Hepatocyte (in vitro differentiated cells): ENCODE data around the gene NAV2. TPM values are rescaled to one million over a fixed set of nuclear protein-coding genes. Genes with fewer than 3 reads are reported as not detected.

Source experiments
- DNase-seq: peaks from one replicate; pipeline ENCODE4 v3.0.0-alpha.2; 2016; ENCODE audit warnings: low spot score
- H2AFZ ChIP-seq: fragments of 200-600 bp; sonication (generic); 2 replicates; pipeline ENCODE4 v1.6.0; 2016; ENCODE audit warnings: antibody characterized with exemption, mild to moderate bottlenecking
- H3K27ac ChIP-seq: fragments of 200-600 bp; sonication (generic); 2 replicates; pipeline ENCODE4 v1.5.1; 2016; ENCODE audit warnings: mild to moderate bottlenecking
- H3K27me3 ChIP-seq: fragments of 200-600 bp; sonication (generic); 2 replicates; pipeline ENCODE4 v1.6.1; 2016
- H3K36me3 ChIP-seq: fragments of 200-600 bp; sonication (generic); replicated peaks from 2 replicates; pipeline ENCODE4 v1.5.1; 2016; ENCODE audit warnings: low read depth; ENCODE audit not compliant: insufficient read depth
- H3K4me1 ChIP-seq: fragments of 200-600 bp; sonication (generic); 2 replicates; pipeline ENCODE4 v1.5.1; 2016; ENCODE audit warnings: mild to moderate bottlenecking, moderate library complexity; ENCODE audit not compliant: insufficient read depth
- H3K4me2 ChIP-seq: fragments of 200-600 bp; sonication (generic); 2 replicates; pipeline ENCODE4 v1.6.0; 2016
- H3K4me3 ChIP-seq: fragments of 200-600 bp; sonication (generic); 2 replicates; pipeline ENCODE4 v1.5.1; 2016; ENCODE audit warnings: mild to moderate bottlenecking
- H3K79me2 ChIP-seq: fragments of 200-600 bp; sonication (generic); 2 replicates; pipeline ENCODE4 v1.6.0; 2017; ENCODE audit warnings: mild to moderate bottlenecking
- H3K9me2 ChIP-seq: fragments of 200-600 bp; sonication (generic); replicated peaks from 2 replicates; pipeline ENCODE4 v1.6.0; 2017; ENCODE audit warnings: mild to moderate bottlenecking; ENCODE audit not compliant: insufficient read depth
- H3K9me3 ChIP-seq: fragments of 200-600 bp; sonication (generic); 2 replicates; pipeline ENCODE4 v1.5.1; 2016; ENCODE audit warnings: low read depth, mild to moderate bottlenecking
- H4K20me1 ChIP-seq: fragments of 200-600 bp; sonication (generic); 2 replicates; pipeline ENCODE4 v1.6.0; 2016; ENCODE audit warnings: mild to moderate bottlenecking; ENCODE audit not compliant: insufficient read depth, poor library complexity, severe bottlenecking
- EZH2 ChIP-seq: fragments of 200-600 bp; sonication (generic); IDR thresholded peaks from 2 replicates; pipeline ENCODE4 v1.6.1; 2016; ENCODE audit warnings: antibody characterized with exemption, mild to moderate bottlenecking, borderline replicate concordance
- EZH2phosphoT487 ChIP-seq: fragments of 200-600 bp; sonication (generic); IDR thresholded peaks from one replicate; pipeline ENCODE4 v1.6.1; 2018; ENCODE audit warnings: antibody characterized with exemption, mild to moderate bottlenecking, low read depth, moderate library complexity; ENCODE audit not compliant: unreplicated experiment, severe bottlenecking
- WGBS: methylation state at CpG from one replicate; pipeline ENCODE4 v1.1.6; 2016; ENCODE audit warnings: low lambda C conversion rate; ENCODE audit errors: missing lambda C conversion rate; 5-methylcytosine and 5-hydroxymethylcytosine counted together
- polyA plus RNA-seq: library from polyadenylated mRNA; unstranded; fragments of >200 nt; fragmentation: Nextera tagmentation; extraction: Ambion mirVana; gene quantifications from 2 replicates; pipeline ENCODE4 v1.2.1, GENCODE V29; 2016
- total RNA-seq: library from RNA; depleted of rRNA; stranded (reverse); fragments of >200 nt; gene quantifications from 2 replicates; pipeline ENCODE4 v1.2.3, GENCODE V29; 2014
- TF ChIP-seq, protein P1 (sequence below): fragments of 200-600 bp; sonication (generic); IDR thresholded peaks from 2 replicates; pipeline ENCODE4 v1.5.1; 2016; ENCODE audit warnings: antibody characterized with exemption, mild to moderate bottlenecking; ENCODE audit not compliant: poor library complexity

NAV2 gene
- total and polyA plus RNA-seq, 2 experiments from 2014 or later, result 23.7 to 30.8 TPM

- no peaks in the 10 kb centered on the region for H3K79me2 ChIP-seq
- H2AFZ ChIP-seq, result no peak overlapping the region
- H3K27ac ChIP-seq, result peak overlapping the region; percentile 80
- TF ChIP-seq, protein P1, sequence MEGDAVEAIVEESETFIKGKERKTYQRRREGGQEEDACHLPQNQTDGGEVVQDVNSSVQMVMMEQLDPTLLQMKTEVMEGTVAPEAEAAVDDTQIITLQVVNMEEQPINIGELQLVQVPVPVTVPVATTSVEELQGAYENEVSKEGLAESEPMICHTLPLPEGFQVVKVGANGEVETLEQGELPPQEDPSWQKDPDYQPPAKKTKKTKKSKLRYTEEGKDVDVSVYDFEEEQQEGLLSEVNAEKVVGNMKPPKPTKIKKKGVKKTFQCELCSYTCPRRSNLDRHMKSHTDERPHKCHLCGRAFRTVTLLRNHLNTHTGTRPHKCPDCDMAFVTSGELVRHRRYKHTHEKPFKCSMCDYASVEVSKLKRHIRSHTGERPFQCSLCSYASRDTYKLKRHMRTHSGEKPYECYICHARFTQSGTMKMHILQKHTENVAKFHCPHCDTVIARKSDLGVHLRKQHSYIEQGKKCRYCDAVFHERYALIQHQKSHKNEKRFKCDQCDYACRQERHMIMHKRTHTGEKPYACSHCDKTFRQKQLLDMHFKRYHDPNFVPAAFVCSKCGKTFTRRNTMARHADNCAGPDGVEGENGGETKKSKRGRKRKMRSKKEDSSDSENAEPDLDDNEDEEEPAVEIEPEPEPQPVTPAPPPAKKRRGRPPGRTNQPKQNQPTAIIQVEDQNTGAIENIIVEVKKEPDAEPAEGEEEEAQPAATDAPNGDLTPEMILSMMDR, result no peak
- TF ChIP-seq EZH2phosphoT487, result no peak
- no peak for TF ChIP-seq EZH2
- no peak overlapping the region for H3K4me3 ChIP-seq
- no peak for DNase-seq
- H3K4me1 ChIP-seq, result peaks cover 13% of the 10 kb centered on the region
- 78% methylated on average over 3 of the region's 3 CpGs for WGBS
- no peak overlapping the region for H3K4me2 ChIP-seq
- no peaks in the 10 kb centered on the region for H3K9me2 ChIP-seq
- no peaks in the 10 kb centered on the region for H3K27me3 ChIP-seq
- H3K9me3 ChIP-seq, result no peaks in the 10 kb centered on the region
- no peaks in the 10 kb centered on the region for H3K36me3 ChIP-seq
- H4K20me1 ChIP-seq, result no peaks in the 10 kb centered on the region
Observed at GRCh38 chr11:20089367-20089766, 376.7 kb downstream of the NAV2 start.

DNA sequence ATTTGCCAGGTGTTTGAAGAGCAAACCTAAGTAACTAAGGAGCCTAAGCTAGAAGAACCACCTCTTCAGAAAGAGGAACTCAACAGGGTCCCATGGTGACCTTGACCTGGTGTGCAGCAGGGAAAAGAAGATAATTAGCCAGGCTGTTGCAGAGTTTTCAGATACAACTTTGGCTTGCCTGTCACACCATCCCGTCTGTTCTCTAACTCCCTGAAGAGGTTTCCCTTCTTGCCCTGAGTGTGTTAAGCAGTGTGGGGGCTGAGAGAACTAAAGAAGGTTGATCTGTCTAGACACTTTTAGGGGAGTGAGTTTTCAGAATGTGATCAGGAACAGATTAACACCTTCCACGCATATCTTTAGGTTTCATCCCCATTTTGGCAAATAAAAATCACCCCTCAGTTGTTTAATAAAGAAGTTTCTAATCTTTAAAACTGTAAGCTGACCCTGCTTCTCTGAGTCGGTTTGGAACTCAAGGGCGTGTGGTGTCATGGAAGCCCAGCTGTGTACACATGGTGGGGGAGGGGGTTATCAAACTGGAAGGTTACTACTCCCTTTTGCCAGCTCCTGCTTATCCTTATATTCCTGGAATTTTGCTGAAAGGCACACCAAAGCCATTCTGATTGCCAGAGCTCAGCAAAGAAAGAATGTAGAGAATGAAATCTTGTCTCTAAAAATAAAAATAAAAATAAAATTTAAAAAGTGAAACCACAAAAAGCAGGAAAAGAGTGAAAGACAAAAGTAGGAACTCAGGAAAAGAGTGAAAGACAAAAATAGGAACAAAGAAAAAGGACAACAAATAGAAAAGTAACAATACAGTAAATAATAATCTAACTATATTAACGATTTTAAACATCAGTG lies 377.4 kb downstream of the NAV2 start:
- Histone ChIP-seq H2AFZ (no peak overlapping the region), H3K4me1 (peaks cover 13% of the 10 kb centered on the region), H3K9me2 (no peaks in the 10 kb centered on the region), H3K79me2 (no peaks in the 10 kb centered on the region), H3K27ac (peak overlapping the region; percentile 80), H3K4me2 (peak overlapping the region; percentile 39), H3K36me3 (no peaks in the 10 kb centered on the region), H3K9me3 (no peaks in the 10 kb centered on the region), H4K20me1 (no peaks in the 10 kb centered on the region), H3K27me3 (no peaks in the 10 kb centered on the region), H3K4me3 (no peak overlapping the region)
- peak; percentile 39 for DNase-seq
- WGBS, result 49% methylated on average over 5 of the region's 5 CpGs
- no peak for TF ChIP-seq EZH2
- TF ChIP-seq, protein P1, result no peak
- no peak for TF ChIP-seq EZH2phosphoT487

- peak overlapping the region; percentile 39 for H3K4me2 ChIP-seq
Observed at GRCh38 chr11:20090654-20091374, 378.2 kb downstream of the NAV2 start.

More at GRCh38 chr11:20090654-20091374, 378.2 kb downstream of the NAV2 start:
- no peak for TF ChIP-seq EZH2phosphoT487
- TF ChIP-seq EZH2, result no peak
- TF ChIP-seq, protein P1, result no peak
- DNase-seq, result no peak
- 89% methylated on average over 10 of the region's 10 CpGs for WGBS
- no peak overlapping the region for H3K4me3 ChIP-seq
- no peaks in the 10 kb centered on the region for H4K20me1 ChIP-seq
- H3K79me2 ChIP-seq, result no peaks in the 10 kb centered on the region
- no peaks in the 10 kb centered on the region for H3K27me3 ChIP-seq
- H3K36me3 ChIP-seq, result no peaks in the 10 kb centered on the region
- H2AFZ ChIP-seq, result no peak overlapping the region
- no peaks in the 10 kb centered on the region for H3K9me2 ChIP-seq
- peaks cover 13% of the 10 kb centered on the region for H3K4me1 ChIP-seq
- peak overlapping the region; percentile 80 for H3K27ac ChIP-seq
- no peaks in the 10 kb centered on the region for H3K9me3 ChIP-seq
